Raji (cell line): ENCODE measurements around the gene FHIT.

Experiments used
- POLR2A ChIP-seq: IDR thresholded peaks from 2 replicates; pipeline ENCODE4 v1.6.1; 2011; ENCODE audit warnings: low read depth, low read length, control low read depth; ENCODE audit not compliant: insufficient read depth

FHIT gene

DNA sequence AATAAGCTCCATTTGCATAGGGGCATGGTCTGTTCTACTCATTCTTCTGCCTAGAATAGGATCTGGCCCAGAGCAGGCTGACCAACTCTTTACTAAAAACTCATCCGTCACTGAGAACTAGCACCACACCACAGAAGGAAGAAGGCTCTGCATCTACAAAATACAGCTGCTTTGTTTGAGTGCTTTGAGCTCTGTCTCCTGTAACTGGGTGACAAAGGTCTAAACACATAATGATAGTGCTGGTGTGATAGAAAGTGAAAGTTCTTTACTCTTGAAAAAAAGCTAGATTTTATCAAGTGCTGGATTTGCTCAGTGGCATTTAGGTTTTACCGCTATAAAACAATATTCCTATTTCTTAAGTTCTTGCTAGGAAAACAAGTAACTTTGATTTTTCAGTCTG, 140.7 kb downstream of the FHIT start:
- no peak for TF ChIP-seq POLR2A

DNA sequence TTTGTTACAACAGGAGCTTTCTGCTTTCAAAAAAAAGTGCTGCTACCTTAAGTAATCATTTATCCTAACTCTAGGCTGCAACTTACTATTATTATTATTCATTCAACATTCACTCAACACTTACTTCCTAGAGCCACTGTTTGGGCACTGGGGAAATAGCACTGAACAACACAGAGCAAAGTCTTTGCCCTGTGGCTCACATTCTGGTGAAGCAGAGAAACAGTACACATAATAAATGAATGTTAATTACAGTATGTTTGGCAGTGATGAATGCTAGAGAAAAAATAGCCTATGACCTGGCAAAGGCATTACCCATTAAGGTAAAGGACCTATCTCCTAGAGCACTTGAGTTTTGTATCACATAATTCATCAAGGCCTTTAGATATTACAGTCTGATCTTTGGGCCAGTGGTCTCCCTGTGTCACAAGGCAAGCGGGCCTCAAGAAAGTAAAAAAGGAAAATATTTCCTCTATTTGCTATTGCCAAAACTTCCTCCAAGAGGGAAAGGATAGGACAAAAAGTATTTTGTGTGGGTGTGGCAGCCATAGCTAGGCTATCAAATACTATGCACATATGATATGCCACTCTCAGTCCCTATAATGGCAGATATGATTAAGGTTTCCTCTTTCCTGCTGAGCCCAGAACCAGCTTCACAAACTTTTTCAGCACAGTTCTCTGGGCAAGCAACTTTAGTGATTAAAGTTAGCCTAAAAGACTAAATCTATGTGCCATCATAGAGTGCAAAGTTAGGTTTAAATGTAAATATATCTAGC, 142.8 kb downstream of the FHIT start:
- no peak for TF ChIP-seq POLR2A

DNA sequence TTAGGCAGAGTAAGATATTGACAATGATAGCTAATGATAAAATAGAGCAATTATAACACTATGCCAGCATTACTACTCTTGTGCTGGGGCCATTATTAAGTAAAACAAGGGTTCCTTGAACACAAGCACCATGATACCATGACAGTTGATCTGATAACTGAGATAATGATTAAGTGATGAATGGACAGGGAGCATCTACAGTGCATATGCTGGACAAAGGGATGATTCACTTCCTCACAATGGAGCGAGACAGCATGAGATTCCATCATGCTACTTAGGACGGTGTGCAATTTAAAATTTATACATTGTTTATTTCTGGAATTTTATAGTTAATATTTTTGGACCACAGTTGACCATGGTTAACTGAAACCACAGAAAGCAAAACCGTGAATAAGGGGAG, 156.6 kb downstream of the FHIT start:
- no peak for TF ChIP-seq POLR2A

DNA sequence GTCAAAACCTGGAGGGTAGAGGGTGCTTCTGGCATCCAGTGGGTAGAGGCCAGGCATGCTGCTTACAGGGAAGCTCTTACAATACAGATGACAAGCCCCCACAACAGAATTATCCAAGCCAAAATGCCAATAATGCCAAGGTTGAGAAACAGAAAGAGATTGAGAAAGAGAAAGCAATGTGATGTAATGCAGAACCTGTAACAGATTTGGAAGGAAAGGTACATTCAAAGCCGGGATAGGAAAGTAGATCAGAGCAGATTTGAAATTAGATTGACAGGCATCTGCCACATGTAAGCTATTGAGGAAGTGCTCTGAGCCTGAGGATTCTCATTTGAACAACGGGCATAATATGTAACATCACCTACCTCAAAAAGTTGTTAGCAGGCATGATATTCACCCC, 157.9 kb downstream of the FHIT start:
- TF ChIP-seq POLR2A = no peak

DNA sequence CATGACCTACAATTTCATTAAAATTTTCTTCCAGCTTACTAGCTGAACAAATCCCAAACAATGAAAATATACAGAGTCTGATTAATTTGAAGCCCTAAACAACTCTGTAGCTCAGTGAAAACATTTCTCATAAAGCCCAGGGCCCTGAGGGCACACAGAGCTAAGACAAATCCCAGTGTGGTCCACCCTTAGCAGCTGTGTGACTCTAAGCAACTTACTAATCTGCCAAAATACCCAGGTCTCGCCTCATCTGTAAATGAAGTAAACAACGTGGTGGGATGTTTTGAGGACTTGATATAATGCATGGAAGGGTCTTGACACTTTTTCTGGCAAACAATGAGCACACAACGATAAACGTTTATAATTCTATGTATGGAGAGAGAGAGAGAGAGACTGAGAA, 158.4 kb downstream of the FHIT start:
- no peak for TF ChIP-seq POLR2A

DNA sequence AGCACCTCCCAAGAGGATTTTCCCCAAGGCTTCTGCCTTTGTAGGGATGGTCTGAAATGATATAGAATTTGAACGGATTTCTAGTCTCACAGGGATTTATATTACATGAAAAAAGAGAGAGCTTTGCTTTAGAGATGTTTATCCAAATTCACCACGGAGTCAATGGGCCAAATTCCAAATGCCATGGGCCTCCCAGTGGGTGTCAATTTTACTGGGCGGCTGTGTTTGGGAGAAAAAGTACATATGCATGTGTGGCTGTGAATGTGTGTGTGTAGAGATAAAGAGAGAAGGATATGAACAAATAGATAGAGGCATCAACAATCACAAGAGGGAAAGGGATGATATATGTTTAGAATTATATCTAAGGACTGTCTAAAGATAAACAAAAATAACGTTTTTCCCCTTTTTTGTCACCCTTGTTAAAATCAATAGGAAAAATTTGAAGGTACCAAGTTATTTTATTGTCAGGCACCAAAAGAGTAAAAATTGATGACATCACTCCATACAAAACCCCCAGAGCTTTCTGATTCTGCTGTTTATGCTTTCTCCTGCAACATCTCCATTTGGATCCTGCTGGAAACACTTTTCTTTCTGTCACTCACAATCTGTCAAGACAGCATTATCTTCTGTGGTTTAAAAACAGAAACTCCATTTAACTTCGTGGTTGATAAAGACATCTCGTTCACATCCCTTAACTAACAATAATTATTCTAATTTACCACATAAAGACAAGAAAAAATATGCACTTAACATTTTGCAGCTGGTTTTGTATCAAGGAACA, 160.7 kb downstream of the FHIT start:
- no peak for TF ChIP-seq POLR2A

DNA sequence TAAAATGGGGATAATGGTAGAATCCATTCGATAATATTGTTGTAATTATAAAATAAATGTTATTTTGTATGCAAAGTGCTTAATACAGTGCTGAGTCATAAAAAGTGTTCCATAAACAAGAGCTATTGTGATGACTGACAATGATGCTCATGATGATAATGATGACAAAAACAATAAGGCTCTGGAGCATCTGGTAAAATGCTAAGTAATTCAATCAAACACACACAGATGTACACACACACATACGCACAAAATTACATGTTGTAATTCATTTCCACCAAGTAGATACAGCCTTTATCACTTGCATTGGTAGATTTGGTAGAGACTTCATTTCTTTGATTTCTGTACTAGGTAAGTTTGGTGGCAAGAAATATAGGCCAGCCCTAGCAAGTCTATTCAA, 163.8 kb downstream of the FHIT start:
- no peak for TF ChIP-seq POLR2A

DNA sequence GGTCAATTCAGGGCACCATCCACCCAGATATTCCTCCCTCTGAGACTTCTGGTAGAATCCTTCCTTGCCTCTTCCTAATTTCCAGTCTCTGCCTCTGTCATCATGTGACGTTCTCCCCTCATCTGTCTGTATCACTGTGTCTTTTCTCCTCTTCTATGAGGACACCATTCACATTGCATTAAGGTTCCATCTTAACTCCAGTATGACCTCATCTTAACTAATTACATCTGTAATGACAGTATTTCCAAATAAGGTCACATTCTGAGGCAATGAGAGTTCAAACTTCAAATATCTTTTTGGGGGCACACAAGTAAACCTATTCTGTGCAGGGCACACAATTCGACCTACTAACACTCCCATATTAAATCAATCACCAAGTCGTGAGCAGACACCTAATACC, 169.7 kb downstream of the FHIT start:
- TF ChIP-seq POLR2A = no peak

DNA sequence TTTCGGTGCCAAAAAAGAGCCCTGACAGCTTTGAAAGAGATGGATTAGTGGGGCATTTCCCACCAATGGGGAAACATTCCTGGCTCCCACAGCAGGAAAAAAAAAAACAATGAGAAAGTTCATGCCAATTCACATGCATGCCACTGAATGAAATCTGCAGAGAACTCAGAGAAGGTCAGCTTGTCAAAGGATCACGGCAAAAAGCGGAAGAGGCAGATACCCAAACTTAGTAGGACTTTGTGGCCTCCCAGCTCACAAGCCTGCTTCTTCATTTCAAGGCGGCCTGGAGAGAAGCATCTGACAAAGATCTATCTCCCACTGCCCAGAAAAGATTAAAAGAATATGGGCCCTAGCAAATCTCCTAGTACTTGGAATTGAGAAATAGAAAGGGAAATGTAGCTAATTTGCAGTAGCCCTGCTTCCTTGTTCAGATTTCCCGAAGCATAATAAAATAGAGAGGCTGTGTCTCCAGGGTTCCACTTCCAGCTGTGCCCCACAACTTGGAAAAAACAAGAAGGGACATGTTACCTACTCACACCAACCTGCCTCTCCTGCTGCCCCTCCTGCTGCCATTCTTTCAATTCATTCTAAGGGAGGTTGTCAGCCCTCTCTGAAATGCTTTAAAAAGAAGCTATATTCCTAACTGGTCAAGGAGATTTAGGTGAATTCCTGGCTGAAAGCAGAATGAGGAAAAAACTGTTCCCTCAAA, 170.4 kb downstream of the FHIT start:
- TF ChIP-seq POLR2A = no peak

DNA sequence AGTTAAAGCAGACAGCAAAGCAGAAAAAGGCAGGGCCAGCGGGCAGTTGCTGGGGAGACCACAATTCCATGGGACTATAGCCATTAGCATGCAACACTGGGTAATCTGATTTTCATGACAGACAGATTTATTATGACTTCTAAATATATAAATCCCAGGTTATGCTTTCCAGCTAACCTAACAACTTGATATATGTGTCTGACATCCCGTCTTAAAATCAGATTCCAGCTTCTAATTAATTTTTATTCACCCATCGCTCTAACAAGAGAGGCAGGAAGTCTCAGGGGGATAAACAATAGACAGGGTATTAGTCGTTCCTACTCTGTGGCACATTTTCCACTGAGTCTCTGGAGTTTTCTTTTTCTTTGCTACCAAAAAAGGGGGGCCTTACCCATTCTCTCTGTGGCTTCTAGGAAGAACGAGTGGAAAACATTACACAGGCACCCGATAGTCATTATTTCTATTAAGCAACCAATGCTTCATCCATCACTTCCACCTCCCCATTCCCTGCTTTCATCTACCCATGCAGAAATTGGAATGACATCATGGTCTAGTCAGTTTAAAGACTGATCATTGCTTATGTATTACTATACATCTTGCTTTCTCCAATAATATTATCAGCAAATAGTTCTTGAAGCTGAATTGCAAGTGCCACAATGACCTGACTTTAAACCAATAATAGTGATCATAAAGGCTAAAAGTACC, 173.1 kb downstream of the FHIT start:
- no peak for TF ChIP-seq POLR2A

DNA sequence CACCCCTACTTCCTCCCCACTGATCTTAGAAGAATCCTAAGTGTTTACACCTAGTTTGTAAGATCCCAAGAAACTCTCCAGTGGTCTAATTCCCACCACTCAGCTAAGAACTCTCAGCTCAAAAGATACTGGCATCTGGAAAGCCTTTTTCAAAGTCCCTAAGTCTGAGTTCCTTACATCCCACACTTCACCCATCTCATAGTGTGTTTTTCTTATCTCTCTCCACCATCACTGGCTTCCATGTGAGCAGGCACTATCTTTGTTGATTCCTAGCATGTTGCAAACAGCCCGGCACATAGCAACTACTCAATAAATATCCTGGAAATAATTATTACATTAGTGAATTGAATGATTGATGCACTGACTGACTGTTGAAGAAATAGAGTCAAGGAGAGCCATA, 173.7 kb downstream of the FHIT start:
- no peak for TF ChIP-seq POLR2A

DNA sequence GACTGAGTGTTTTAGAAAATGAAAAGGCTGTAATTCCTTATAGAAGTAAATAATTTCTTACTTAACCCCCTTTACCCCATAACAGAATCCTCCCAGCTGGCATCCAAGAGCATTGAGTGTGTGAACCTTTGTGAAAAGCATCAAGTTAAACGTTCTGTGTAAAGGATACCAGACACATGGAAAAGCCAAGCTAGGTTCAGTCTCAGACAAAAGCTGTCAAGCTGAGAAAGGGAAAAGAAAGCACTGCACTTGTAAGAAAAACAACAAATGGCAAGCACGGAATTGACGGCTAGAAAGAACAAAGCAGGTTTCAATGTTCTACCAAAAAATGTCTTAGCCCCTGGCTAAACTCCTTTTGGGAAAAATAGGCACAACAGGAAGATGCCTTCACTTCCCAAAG, 176.5 kb downstream of the FHIT start:
- no peak for TF ChIP-seq POLR2A

DNA sequence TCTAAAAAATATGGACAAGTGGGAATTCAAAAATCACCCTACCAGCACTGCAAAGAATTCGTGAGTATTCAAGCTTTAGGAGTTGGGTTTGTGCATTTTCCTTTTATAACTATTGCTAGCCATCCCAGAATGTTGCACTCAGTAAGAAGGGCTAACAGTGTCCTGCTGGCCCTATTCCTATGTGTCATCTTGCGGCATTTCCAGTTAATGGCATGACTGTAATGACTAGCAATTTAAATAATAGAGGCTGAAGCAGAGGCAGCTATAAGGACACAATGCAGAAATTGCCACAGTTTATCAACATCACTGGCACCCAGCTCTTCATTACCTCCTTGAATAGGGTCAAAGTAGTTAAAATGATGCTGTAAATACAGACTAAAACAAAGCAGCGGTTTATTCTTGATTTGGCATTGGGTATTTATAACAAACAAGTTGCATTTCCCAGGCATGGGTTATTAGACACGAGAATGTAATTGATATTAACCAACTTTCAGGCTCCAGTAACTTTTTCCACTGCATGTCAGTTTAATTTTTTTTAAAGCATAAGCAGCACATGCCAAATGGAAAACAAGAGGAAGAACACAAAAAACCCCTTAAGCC, 177.6 kb downstream of the FHIT start:
- TF ChIP-seq POLR2A = no peak

DNA sequence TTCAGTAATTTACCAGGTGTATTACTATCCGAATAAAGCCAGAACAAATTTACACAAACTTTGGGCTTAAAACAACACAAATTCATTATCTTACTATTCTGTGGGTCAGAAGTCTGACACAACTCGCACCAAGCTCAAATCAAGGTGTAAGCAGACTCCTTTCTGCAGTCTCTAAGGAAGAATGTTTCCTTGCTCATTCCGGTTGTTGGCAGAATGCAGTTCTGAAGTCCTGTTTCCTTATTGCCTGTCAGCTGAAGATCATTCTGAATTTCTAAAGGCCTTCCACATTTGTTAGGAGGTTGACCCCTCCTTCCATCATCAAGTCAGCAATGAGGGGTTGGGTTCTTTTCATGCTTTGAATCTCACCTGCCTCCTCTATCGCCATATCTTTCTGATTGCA, 183.2 kb downstream of the FHIT start:
- no peak for TF ChIP-seq POLR2A

DNA sequence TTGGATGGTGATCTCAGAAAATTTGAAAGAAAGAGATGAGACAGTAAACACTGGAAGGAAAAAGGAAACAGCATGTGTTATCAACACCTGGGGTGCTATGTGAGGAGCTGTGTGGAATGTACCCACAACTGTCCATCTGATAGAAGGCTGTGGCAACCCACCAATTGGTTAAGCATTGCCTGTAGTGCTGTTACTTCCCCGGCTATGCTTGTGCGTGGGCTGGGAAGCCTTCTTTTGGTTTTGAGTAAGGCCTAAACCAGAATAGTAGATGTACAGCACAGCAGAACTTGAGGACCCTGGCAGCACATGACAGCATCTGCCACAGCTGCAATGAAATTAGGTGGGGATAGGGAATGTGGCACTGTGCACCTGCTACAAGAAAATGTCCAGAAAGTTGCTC, 184.5 kb downstream of the FHIT start:
- TF ChIP-seq POLR2A = no peak
